Omental fat pad (tissue), 4 donors: ENCODE measurements around the gene THEM5. TPM values are rescaled to one million over a fixed set of nuclear protein-coding genes. Genes with fewer than 3 reads are reported as not detected.

Source experiments
- ATAC-seq: fragments of 150-250 bp; one replicate; pipeline ENCODE4 v1.9.1; 2016; ENCODE audit warnings: mild to moderate bottlenecking, moderate library complexity; ENCODE audit not compliant: low FRiP score
- DNase-seq: peaks from one replicate; pipeline ENCODE4 v3.0.0-alpha.2; 2019; ENCODE audit warnings: low spot score
- total RNA-seq, 4 donors: library from RNA; depleted of rRNA; stranded (reverse); fragments of >200 nt; gene quantifications; one replicate each; pipeline ENCODE4 v1.1.0, GENCODE V29; 2016
- TF ChIP-seq, protein P1 (sequence below), 3 donors: fragments of 450-650 bp; IDR thresholded peaks; one replicate each; pipeline ENCODE4 v1.5.1; 2016 to 2017; ENCODE audit warnings: antibody characterized with exemption in 3 of 3, mild to moderate bottlenecking in 3 of 3, moderate library complexity in 2 of 3

The THEM5 gene
- total RNA-seq, 4 donors from 2014 or later, result not detected

DNA sequence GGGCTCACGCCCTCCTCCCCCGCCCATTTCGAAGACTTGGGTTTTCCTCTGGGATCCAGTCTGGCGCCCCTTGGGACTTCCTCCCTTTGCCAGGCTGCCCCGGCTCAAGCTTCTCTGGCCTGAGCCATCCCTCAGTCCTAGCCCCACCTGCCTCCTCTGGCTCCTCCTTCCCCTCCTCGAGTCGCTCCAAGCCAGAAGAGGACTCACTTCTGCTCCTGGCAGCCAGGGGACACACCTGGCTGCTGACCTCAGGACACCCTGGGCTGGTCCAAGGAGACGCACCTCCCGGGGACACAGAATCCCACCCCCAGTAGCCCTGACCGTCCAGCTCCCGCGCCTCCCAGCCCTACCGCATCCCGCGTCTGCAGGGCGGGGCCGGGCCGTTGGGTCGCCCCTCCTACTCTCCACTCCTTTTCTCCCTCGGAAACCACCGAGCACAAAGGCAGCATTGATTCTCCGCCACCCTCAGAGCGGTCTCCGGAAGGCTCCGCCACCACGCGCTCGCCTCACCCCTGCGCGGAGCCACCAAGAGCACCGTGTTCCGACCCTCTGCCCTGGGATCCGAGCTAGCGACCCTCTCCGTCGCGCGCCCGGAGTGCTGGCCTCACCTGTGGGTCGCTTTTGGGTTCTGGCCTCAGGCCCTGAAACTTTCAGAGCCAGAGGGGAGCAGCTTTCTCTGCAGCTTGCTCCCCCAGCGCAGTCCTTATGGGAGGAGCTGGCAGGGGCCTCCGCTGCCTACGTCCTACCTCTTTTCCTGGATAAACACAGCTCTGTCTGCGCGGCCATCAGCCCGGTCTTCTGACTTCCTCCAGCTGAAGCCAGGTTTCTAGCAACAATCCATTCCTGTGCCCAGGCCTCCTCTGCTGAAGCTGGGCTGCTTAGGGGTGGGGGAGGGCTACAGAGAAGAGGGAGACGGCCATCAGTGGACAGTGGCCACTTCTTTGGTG lies 13.8 kb downstream of the THEM5 start, which contains the start of gene C2CD4D:
Gene C2CD4D, minus strand, starts transcription at position 364 of the 947 bp plus-strand sequence. CDS start 831 bp downstream, outside the sequence.
- no peak for DNase-seq
- TF ChIP-seq, protein P1, sequence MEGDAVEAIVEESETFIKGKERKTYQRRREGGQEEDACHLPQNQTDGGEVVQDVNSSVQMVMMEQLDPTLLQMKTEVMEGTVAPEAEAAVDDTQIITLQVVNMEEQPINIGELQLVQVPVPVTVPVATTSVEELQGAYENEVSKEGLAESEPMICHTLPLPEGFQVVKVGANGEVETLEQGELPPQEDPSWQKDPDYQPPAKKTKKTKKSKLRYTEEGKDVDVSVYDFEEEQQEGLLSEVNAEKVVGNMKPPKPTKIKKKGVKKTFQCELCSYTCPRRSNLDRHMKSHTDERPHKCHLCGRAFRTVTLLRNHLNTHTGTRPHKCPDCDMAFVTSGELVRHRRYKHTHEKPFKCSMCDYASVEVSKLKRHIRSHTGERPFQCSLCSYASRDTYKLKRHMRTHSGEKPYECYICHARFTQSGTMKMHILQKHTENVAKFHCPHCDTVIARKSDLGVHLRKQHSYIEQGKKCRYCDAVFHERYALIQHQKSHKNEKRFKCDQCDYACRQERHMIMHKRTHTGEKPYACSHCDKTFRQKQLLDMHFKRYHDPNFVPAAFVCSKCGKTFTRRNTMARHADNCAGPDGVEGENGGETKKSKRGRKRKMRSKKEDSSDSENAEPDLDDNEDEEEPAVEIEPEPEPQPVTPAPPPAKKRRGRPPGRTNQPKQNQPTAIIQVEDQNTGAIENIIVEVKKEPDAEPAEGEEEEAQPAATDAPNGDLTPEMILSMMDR (IDR thresholded peaks at IDR 0.05), result no peak
- peak; percentile 69 for ATAC-seq

DNA sequence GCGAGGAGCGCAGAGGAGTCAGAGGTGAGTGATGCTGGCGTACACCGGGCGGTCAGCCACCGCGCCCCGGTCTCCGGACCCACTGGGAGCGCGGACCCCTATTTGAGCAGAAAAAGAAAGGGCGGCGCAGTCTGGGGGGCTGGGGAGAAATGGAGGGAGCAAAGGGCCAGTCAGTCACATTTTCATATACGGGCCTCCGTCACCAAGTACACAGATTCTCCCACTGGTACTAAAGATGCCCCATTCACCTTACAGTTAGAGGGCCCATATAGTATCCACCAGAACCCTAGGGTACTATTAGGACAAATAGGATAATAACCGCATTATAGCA lies 14.5 kb downstream of the THEM5 start:
- peak; percentile 18 for ATAC-seq
- no peak for DNase-seq
- TF ChIP-seq, protein P1 (IDR thresholded peaks at IDR 0.05), result no peak

DNA sequence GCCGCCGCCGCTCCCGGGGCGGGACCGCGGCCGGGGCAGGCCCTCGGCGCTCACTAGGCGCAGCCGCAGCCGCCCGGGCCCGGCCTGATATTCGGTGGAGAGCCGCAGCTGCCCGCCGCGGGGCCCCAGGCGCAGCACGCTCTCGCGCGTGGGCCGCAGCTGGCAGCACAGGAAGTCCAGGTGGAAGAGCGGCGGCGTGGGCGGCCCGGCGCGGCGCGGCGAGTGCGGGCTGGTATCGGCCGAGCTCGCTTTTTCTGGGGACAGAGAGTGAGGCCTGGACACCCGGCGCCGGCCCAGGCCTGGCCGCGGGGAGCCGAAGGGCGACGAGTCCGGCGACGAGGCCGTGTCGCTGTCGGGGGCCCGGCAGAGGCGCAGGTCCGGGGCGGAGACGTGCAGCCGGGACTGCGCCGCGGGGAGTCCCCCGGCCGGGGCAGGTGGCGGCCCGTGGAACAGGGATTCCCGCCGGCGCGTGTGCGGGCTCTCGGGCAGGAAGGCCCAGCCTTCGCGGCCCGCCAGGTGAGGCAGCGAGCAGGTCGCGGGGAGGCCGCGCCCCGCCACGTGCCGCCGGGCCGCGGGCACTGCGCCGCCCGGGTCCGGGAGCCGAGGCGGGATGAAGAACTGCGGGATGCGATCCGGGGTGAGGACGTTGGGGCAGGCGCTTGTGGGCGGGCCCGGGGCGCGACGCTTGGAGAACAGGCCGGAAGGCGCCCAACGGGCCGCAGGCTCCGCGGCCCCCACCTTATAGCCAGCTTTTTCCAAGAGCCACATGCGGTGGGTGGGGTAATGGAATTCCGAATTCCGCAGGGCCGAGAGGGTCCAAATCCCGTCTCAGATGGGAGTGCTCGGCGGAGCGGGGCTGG lies 15.1 kb downstream of the THEM5 start:
- TF ChIP-seq, protein P1 (IDR thresholded peaks at IDR 0.05), result no peak
- ATAC-seq, result peak; percentile 38
- DNase-seq, result no peak

DNA sequence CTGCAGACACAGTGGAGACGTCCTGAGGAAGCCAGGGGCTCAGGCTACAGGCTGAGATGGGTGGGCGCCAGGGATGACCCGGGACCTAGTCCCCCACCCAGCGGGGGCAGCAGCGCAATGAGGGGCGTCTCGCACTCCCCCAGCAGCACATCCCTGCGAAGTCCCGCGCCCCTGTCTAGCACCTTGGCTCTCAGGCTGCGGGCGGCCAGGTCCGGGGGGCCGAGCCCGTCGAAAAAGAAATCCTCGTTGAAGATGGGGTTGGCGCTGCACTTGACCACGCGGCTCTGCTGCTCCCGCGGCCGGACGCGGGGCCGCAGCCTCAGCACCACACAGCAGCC lies 15.7 kb downstream of the THEM5 start:
- ATAC-seq, result no peak
- DNase-seq, result no peak
- TF ChIP-seq, protein P1 (IDR thresholded peaks at IDR 0.05), result no peak

DNA sequence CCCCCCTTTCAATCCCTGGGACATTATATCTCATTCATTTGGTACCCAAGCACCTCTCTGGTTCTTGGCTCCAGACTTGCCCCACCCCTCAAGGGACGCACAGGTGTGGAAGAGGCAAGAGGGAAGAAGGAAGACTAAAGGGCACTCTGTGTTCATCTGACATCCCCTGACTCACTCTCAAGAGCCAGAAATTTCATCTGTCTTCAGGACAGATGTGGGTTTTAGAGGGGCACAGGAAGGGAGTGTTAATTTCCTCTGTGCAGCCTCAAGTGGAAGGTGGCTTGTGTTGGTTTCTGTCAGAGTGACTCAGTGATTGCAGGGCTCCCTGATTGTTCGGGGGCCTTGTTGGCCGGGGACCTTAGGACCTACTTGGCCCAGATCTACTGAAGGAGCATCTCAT lies 16.3 kb downstream of the THEM5 start:
- no peak for DNase-seq
- TF ChIP-seq, protein P1 (IDR thresholded peaks at IDR 0.05), result no peak
- no peak for ATAC-seq

DNA sequence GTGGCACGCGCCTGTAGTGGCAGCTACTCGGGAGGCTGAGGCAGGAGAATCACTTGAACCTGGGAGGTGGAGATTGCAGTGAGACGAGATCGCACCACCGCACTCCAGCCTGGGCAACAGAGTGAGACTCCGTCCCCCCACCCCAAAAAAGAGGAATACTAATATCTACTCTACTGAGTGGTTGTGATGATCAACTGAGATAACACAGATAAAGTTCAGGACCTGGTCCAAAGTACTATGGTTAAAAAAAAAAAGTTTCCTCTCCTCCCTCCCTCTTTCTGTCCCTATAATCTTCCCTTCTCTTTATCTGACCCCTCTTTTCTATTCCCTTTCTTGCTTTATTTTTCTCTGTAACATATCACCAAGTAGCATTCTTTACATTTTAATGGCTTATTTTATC lies 17.9 kb downstream of the THEM5 start:
- no peak for ATAC-seq
- TF ChIP-seq, protein P1 (IDR thresholded peaks at IDR 0.05), result no peak
- DNase-seq, result no peak
